Panc1 (cell line): ENCODE measurements around the gene BABAM2. TPM values are rescaled to one million over a fixed set of nuclear protein-coding genes. Genes with fewer than 3 reads are reported as not detected.

ENCODE experiments used
- ATAC-seq: fragments of 200-7000 bp; cut with Tn5 transposase; 2 replicates; pipeline ENCODE4 v1.9.1; 2020; ENCODE audit warnings: mild to moderate bottlenecking, moderate library complexity
- BruUV-seq: library from RNA; stranded (reverse); fragments of 400-500 nt; replicated peaks from 2 replicates; lab custom pipeline; 2021; lab: Mats Ljungman, UMichigan
- CTCF ChIA-PET: fragments of 300-600 bp; sonication (Branson Sonifier 250); formaldehyde crosslinking; loops from one replicate; lab custom pipeline; 2022; ENCODE audit warnings: antibody characterized with exemption; lab: Charles Lee
- POLR2A ChIA-PET: fragments of 300-600 bp; sonication (Branson Sonifier 250); formaldehyde crosslinking; loops from one replicate; lab custom pipeline; 2022; ENCODE audit warnings: antibody characterized with exemption; lab: Charles Lee
- DNase-seq: peaks from one replicate; pipeline ENCODE4 v3.0.0-alpha.2; 2010; ENCODE audit warnings: low read depth, low spot score
- H3K27ac ChIP-seq: 2 replicates; pipeline ENCODE4 v1.5.1; 2011; ENCODE audit warnings: mild to moderate bottlenecking, low read length, inconsistent platforms
- H3K27me3 ChIP-seq: fragments of 200-500 bp; sonication (Bioruptor generic); 2 replicates; pipeline ENCODE4 v1.6.0; 2014; ENCODE audit warnings: low read length, inconsistent platforms; ENCODE audit not compliant: control insufficient read depth, insufficient read depth
- H3K36me3 ChIP-seq: fragments of 200-500 bp; sonication (Bioruptor generic); 2 replicates; pipeline ENCODE4 v1.5.1; 2014; ENCODE audit warnings: inconsistent platforms, mild to moderate bottlenecking, low read length, moderate library complexity; ENCODE audit not compliant: control insufficient read depth, insufficient read depth
- H3K4me1 ChIP-seq: 2 replicates; pipeline ENCODE4 v1.5.1; 2011; ENCODE audit warnings: inconsistent platforms, mild to moderate bottlenecking, low read length, moderate library complexity; ENCODE audit not compliant: control insufficient read depth, insufficient read depth
- H3K4me3 ChIP-seq, 2 experiments: 2 replicates each; pipeline ENCODE4 v1.5.1; 2011 to 2012; ENCODE audit warnings: low read depth in 2 of 2, low read length in 2 of 2, mild to moderate bottlenecking in 2 of 2, inconsistent platforms in 1 of 2, moderate library complexity in 1 of 2
- H3K9me3 ChIP-seq: fragments of 200-500 bp; sonication (Bioruptor generic); 2 replicates; pipeline ENCODE4 v1.5.1; 2014; ENCODE audit warnings: low read depth, mild to moderate bottlenecking, inconsistent platforms, low read length, moderate library complexity; ENCODE audit not compliant: control insufficient read depth, insufficient read depth
- CTCF ChIP-seq: fragments of 450-650 bp; IDR thresholded peaks from 2 replicates; pipeline ENCODE4 v1.5.1; 2017; ENCODE audit warnings: mild to moderate bottlenecking
- POLR2AphosphoS5 ChIP-seq: IDR thresholded peaks from 2 replicates; pipeline ENCODE4 v1.6.1; 2012; ENCODE audit warnings: mild to moderate bottlenecking, low read depth, low read length, moderate library complexity
- SIN3A ChIP-seq: IDR thresholded peaks from 2 replicates; pipeline ENCODE4 v1.6.1; 2012; ENCODE audit warnings: low read depth, mild to moderate bottlenecking, low read length, moderate library complexity, borderline replicate concordance; ENCODE audit not compliant: insufficient read depth
- TCF7L2 ChIP-seq: IDR thresholded peaks from 2 replicates; pipeline ENCODE4 v1.6.1; 2011; ENCODE audit warnings: mild to moderate bottlenecking, low read depth, low read length, inconsistent platforms
- in situ Hi-C: cut with HindIII; loops from 2 replicates; pipeline ENCODE4 v1.10.0; 2016; ENCODE audit warnings: low sequenced_read_pairs, low pct_unique_long_range_greater_than_20kb
- intact Hi-C: fragments of 100-400 bp; cut with micrococcal nuclease; formaldehyde crosslinking; loops from one replicate; pipeline ENCODE4 v1.10.0; 2022; ENCODE audit not compliant: unreplicated experiment
- total RNA-seq: library from RNA; stranded (reverse); gene quantifications from one replicate; pipeline ENCODE4 v1.2.1, GENCODE V29; 2021; ENCODE audit not compliant: unreplicated experiment
- TF ChIP-seq, protein P1 (sequence below), 2 experiments: IDR thresholded peaks; 2 replicates each; pipeline ENCODE4 v1.6.1; 2011 to 2012; ENCODE audit warnings: low read depth in 2 of 2, control low read depth in 1 of 2, low read length in 1 of 2, mild to moderate bottlenecking in 1 of 2, moderate library complexity in 1 of 2; ENCODE audit not compliant: insufficient read depth in 1 of 2

BABAM2 gene
- total RNA-seq, 1 experiment from 2014 or later, result 31.2 TPM

- ChIA-PET CTCF (no interaction called here), POLR2A (no interaction called here)
- no peaks in the 10 kb centered on the region for H3K27me3 ChIP-seq
- no TSS peak for BruUV-seq
- H3K36me3 ChIP-seq, result no peaks in the 10 kb centered on the region
- no peaks in the 10 kb centered on the region for H3K9me3 ChIP-seq
- no peaks in the 10 kb centered on the region for H3K4me1 ChIP-seq
- TF ChIP-seq SIN3A (no peak), POLR2AphosphoS5 (no peak), TCF7L2 (no peak), CTCF (no peak)
- TF ChIP-seq, protein P1, sequence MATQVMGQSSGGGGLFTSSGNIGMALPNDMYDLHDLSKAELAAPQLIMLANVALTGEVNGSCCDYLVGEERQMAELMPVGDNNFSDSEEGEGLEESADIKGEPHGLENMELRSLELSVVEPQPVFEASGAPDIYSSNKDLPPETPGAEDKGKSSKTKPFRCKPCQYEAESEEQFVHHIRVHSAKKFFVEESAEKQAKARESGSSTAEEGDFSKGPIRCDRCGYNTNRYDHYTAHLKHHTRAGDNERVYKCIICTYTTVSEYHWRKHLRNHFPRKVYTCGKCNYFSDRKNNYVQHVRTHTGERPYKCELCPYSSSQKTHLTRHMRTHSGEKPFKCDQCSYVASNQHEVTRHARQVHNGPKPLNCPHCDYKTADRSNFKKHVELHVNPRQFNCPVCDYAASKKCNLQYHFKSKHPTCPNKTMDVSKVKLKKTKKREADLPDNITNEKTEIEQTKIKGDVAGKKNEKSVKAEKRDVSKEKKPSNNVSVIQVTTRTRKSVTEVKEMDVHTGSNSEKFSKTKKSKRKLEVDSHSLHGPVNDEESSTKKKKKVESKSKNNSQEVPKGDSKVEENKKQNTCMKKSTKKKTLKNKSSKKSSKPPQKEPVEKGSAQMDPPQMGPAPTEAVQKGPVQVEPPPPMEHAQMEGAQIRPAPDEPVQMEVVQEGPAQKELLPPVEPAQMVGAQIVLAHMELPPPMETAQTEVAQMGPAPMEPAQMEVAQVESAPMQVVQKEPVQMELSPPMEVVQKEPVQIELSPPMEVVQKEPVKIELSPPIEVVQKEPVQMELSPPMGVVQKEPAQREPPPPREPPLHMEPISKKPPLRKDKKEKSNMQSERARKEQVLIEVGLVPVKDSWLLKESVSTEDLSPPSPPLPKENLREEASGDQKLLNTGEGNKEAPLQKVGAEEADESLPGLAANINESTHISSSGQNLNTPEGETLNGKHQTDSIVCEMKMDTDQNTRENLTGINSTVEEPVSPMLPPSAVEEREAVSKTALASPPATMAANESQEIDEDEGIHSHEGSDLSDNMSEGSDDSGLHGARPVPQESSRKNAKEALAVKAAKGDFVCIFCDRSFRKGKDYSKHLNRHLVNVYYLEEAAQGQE (IDR thresholded peaks at IDR 0.05; ENCODE audit: insufficient read depth in 1 of 2, low read depth in 2 of 2, low read length in 1 of 2), result no peak
- H3K4me3 ChIP-seq, result no peak overlapping the region
- DNase-seq, result no peak
- intact Hi-C loops (no loop called here), in situ Hi-C loops (no loop called here)
- H3K27ac ChIP-seq, result no peak overlapping the region
- ATAC-seq, result no peak
These were observed 341.8 kb downstream of the BABAM2 start for GRCh38 chr2:28232295-28232694.

DNA sequence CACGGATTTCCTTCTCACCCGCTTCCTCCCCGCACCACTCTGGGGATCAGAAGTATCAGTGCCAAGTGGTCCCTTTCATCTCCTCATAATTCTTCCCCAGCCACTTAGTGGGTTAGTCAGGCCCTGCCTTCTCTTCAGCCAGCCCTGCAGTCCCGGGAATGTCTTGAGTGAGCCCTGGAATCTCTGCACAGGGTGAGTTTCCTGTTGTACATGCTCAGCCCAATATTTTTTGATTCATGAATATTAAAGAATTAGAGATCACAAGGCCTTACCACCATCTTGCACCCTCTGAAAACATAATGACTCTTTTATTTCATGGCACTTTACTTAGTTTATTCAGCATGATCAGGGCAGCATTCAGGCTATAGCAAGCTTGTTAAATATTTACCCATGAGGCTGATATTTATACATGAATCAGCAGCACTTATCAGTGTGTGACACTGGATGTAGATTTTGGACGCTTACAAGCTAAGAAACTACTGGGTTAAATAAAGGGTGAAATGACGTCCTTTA lies 342.7 kb downstream of the BABAM2 start:
- POLR2A ChIA-PET, result no interaction called here
- ATAC-seq (no peak), DNase-seq (no peak)
- TF ChIP-seq SIN3A, result no peak
- TF ChIP-seq CTCF, result no peak
- TF ChIP-seq POLR2AphosphoS5, result no peak
- no peak for TF ChIP-seq TCF7L2
- TF ChIP-seq, protein P1 (IDR thresholded peaks at IDR 0.05; ENCODE audit: insufficient read depth in 1 of 2, low read depth in 2 of 2, low read length in 1 of 2), result no peak
- CTCF ChIA-PET, result no interaction called here
- Histone ChIP-seq H3K36me3 (no peaks in the 10 kb centered on the region), H3K27ac (no peak overlapping the region), H3K9me3 (no peaks in the 10 kb centered on the region), H3K27me3 (no peaks in the 10 kb centered on the region), H3K4me3 (no peak overlapping the region), H3K4me1 (no peaks in the 10 kb centered on the region)
- in situ Hi-C loops, result no loop called here
- intact Hi-C loops, result no loop called here
- BruUV-seq, result no TSS peak
